Left lobe of liver (tissue), 2 donors: Measurements from ENCODE around the gene PDCD7. TPM values are rescaled to one million over a fixed set of nuclear protein-coding genes. Genes with fewer than 3 reads are reported as not detected.

ENCODE experiments used
- ATAC-seq: fragments of 200-7000 bp; cut with Tn5 transposase; one replicate; pipeline ENCODE4 v1.9.1; 2020; ENCODE audit warnings: mild to moderate bottlenecking, moderate library complexity
- DNase-seq: peaks from one replicate; pipeline ENCODE4 v3.0.0-alpha.2; 2020; ENCODE audit warnings: low spot score
- total RNA-seq: library from RNA; stranded (reverse); gene quantifications from one replicate; pipeline ENCODE4 v1.2.1, GENCODE V29; 2021
- donor health status: DM: no; HTN: no; CAD: no; lungs with moderate emphysema.
- donor health status: DM: no; HTN: yes; CAD: no.

The PDCD7 gene
- total RNA-seq, 1 donor from 2014 or later = 9.7 TPM

GRCh38 chr15:65092911-65093792, 40.5 kb downstream of the PDCD7 start:
- ATAC-seq (no peak), DNase-seq (no peak)

DNA sequence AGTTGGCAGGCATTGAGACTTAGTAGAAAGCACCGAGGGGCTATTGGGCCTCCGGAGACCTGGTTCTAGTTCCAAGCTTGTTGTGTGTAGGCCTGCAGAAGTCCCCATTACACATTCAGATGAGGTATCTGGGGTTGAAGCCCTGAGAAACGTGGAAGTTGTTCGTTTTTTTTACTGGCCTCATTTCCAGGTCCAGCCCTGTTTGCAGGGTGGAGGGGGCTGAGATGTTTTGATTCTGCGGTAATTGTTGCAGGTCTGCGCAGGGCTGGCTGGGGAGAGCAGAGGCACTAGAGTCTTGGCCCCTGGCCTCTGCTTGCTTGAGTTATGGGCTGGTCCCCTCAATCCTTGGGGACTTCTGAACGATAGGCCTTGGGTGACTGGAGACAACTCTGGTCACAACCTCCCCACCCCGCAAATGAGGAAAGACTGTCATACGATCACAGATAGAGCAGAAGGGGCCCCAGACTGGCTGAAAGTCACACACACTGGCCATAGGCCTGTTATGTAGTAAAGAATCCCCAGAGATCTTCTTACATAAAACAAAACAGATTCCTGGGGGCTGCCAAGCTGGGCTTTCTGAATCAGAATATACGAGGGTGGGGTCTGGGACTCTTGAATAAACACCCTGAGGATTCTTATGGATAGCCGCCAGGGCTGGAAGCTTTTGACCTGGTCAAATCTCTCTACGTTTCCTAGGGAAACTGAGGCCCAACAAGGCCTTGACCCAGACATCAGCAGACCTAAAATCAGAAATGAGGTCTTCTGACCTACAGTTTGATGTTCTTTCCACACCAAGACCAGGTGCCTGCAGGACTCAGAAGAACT, 41.5 kb downstream of the PDCD7 start:
- DNase-seq (no peak), ATAC-seq (no peak)

GRCh38 chr15:65089206-65089824, 44.3 kb downstream of the PDCD7 start:
- DNase-seq (peak; percentile 88), ATAC-seq (peak; percentile 42)

- ATAC-seq (peak; percentile 69), DNase-seq (peak; percentile 84)
Measured at GRCh38 chr15:65088643-65089021, 45.0 kb downstream of the PDCD7 start.

DNA sequence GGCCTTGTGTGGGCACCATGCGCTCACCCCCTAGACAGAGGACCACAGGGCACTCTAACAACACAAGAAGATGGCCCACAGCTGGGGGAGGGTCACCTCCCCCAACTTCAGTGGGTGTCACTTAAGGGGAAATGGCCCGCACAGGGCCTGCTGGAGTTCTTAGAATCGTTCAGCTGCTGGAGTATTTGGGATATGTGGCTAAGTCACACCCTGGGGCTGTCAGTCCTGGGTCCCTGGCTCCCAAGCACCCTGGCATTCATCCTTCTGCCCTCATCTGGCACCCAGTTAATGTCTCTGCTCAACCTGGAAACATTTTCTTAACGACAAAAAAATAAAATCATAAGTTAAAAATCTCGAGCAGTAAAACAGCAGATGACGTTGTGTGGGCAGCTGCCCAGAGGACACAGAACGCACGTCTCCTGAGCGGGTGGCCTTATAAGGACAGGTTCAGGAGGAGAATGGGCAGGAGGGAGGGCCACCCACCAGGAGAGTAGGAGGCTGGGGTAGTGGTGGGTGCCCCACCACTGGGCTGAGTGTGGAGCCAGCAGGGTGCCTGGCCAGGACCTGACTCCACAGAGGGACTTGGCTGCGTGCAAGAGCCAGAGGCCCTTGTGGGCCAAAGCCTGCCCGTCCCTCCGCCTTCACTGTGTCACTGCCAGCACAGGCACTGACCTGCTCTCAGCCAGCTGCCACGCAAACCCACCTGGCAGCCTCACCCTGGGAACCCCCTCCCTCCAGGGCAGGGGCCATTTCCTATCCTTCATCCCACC, 45.5 kb downstream of the PDCD7 start:
- ATAC-seq (peak; percentile 72), DNase-seq (peak; percentile 82)

DNA sequence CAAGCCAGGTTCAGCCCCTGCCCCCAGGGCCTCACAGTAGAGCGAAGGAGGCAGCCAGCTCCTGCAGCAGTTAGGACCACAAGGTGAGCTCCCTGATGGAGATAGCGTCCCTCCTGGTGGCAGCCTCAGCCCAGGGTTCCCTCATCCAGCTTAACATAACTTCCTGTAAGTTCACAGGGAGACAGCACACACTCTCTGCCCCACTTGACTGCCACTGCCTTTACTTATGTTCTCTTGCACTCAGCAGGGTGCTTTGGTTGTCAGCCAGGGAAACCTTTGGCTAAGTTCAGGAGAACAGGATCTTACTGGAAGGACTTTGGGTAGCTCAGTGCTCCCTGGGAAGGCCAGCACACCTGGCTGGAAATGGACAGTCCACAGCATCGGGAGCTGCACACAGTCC, 46.2 kb downstream of the PDCD7 start:
- peak; percentile 36 for ATAC-seq
- peak; percentile 76 for DNase-seq

DNA sequence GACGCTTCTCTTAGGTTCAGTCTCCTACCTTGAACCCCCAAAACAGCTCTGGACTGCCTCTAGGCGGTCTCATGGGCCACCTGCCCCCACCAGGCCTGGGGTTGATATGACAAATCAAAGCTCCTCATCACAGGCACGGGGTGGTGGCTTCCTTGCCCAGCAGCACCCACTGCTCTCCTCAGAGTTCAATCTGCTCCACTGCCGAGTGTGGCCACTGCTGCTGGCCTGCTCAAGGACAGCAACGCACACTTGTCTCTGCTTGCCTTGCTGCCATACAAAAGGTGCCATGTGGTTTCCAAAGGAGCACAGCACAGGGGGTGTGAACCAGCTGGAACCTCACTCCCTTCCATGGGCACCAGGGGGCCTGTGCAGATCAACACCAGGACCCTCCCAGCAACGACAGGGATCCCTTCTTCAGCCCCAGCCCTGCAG, 46.9 kb downstream of the PDCD7 start:
- DNase-seq = no peak
- ATAC-seq = no peak

GRCh38 chr15:65085990-65086679, 47.5 kb downstream of the PDCD7 start:
- no peak for DNase-seq
- no peak for ATAC-seq

DNA sequence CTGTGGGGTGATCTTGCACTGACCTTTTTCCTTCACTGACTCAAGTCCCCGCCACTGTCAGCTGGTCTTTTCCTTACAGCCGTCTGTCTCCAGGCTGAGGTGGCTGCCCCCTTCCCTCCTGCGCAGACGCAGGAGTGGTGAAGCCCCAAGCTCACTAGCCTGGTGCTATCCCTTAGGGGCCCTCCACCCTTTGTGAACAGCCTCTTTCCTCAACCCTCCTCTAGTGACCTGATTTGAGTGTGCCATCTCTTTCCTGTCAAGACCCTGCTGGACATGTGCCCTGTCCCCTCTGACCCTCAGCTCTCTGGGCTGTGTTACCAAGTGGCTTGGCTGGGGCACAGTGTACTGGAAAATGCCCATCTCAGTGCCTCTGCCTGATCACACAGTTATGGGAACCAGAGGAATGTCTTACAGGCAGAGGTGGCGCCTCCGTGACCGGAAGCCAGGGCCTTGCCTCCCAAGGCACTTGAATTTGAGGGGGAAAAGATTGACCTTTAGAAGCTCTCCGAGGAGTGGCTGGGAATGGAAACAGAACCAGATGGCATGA, 48.3 kb downstream of the PDCD7 start:
- no peak for DNase-seq
- no peak for ATAC-seq

- peak; percentile 41 for ATAC-seq
- peak; percentile 85 for DNase-seq
Measured at GRCh38 chr15:65084500-65085206, 49.0 kb downstream of the PDCD7 start.

- ATAC-seq = no peak
Measured at GRCh38 chr15:65083262-65083701, 50.3 kb downstream of the PDCD7 start.

GRCh38 chr15:65082303-65082953, 51.2 kb downstream of the PDCD7 start:
- DNase-seq = no peak
- ATAC-seq = no peak

More at GRCh38 chr15:65083262-65083701, 50.3 kb downstream of the PDCD7 start:
- no peak for DNase-seq

GRCh38 chr15:65081758-65082157, 51.9 kb downstream of the PDCD7 start:
- ATAC-seq (no peak), DNase-seq (no peak)

DNA sequence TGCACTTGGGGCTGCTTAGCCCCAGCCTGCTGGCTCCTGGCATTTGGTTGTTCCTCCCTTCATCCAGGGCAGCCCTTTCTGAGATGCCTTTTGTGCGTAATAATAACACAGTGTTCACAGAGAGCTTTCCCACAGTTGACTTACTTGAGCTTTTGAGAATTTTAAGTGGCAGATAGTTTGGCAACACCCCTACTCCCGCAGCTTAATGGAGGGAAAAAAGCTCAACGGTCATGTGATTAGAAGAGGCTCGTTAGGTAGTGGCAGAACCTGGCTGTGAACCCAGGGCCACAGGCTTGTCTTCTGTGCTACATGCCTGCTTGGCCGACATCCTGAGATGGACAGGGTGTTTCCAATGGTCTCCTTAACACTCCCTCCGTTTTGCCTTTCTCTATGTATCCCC, 52.3 kb downstream of the PDCD7 start:
- no peak for ATAC-seq
- DNase-seq = no peak

DNA sequence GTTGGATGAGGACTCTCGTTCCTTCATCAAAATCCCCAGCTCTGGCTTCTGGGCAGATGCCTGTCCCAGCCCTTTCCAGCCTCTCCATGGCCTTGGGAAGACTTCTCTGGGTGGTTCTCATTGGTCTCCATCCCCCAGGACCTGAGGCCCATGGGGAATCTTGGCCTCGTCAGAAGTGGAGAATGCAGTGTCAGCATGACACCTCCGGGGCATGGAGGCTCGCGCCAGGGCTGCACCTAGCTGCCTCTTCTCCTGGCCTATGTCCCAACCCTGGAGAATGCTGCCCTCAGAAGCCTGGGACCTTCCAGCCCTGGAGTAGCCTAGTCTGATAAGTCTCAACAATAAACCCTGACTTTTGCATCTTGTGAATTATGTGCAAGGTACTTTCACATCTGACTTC, 54.0 kb downstream of the PDCD7 start:
- no peak for DNase-seq
- no peak for ATAC-seq

DNA sequence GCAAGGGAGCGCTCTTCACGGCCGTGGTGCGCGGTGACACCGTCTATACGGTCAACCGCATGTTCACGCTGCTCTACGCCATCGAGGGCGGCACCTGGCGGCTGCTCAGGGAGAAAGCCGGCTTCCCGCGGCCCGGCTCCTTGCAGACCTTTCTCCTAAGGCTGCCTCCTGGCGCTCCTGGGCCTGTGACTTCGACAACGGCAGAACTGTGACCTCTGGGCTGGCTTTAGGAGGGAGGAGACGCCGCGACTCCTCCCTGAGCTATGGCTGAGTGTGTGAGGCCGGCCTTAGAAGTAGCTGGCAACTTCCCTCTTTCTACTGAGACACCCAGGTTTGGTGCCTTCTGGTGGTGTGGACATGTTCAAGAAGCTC, 55.6 kb downstream of the PDCD7 start:
- DNase-seq (no peak), ATAC-seq (peak; percentile 81)

DNA sequence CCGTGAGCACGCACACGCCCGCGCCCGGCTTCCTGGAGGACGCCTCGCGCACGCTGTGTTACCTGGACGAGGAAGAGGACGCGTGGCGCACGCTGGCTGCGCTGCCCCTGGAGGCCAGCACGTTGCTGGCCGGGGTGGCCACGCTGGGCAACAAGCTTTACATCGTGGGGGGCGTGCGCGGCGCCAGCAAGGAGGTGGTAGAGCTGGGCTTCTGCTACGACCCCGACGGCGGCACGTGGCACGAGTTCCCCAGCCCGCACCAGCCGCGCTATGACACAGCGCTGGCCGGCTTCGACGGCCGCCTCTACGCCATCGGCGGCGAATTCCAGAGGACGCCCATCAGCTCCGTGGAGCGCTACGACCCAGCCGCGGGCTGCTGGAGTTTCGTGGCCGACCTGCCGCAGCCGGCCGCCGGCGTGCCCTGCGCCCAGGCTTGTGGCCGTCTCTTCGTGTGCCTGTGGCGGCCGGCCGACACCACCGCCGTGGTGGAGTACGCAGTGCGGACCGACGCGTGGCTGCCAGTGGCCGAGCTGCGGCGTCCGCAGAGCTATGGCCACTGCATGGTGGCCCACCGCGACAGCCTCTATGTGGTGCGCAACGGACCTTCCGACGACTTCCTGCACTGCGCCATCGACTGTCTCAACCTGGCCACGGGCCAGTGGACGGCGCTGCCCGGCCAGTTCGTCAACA, 56.2 kb downstream of the PDCD7 start:
- DNase-seq (no peak), ATAC-seq (no peak)
